Effector memory CD8-positive, alpha-beta T cell (primary cell): ENCODE measurements around the gene PSME2.
"Not testable (repeated sequence)": the region's sequence is repeated elsewhere in the genome, so short reads cannot be mapped to it uniquely, and the experiment has no call there.

Source experiments
- ATAC-seq: fragments of 150-1000 bp; cut with Tn5 transposase; replicated peaks from 2 replicates; pipeline ENCODE4 v1.10.0; 2021; ENCODE audit warnings: mild to moderate bottlenecking, moderate library complexity
- DNase-seq, 3 experiments: peaks; one replicate each; pipeline ENCODE4 v3.0.0; 2021
- H3K27ac Mint-ChIP-seq, 2 donors: one replicate each; pipeline ENCODE4 v1.8.0; 2022; ENCODE audit warnings: mild to moderate bottlenecking in 2 of 2, mixed read lengths in 2 of 2, moderate library complexity in 2 of 2
- H3K27me3 Mint-ChIP-seq, 2 donors: one replicate each; pipeline ENCODE4 v1.8.0; 2022; ENCODE audit warnings: mixed read lengths in 2 of 2
- H3K36me3 Mint-ChIP-seq: one replicate; pipeline ENCODE4 v1.8.0; 2022; ENCODE audit warnings: mild to moderate bottlenecking, moderate library complexity, mixed read lengths; ENCODE audit not compliant: insufficient read depth
- H3K4me1 Mint-ChIP-seq, 2 donors: one replicate each; pipeline ENCODE4 v1.8.0; 2022; ENCODE audit warnings: low read depth in 2 of 2, mixed read lengths in 2 of 2
- H3K4me3 Mint-ChIP-seq, 2 donors: one replicate each; pipeline ENCODE4 v1.8.0; 2022; ENCODE audit warnings: mild to moderate bottlenecking in 2 of 2, mixed read lengths in 2 of 2, moderate library complexity in 2 of 2
- H3K9me3 Mint-ChIP-seq, 2 donors: one replicate each; pipeline ENCODE4 v1.8.0; 2022; ENCODE audit warnings: mixed read lengths in 2 of 2

PSME2 gene

DNA sequence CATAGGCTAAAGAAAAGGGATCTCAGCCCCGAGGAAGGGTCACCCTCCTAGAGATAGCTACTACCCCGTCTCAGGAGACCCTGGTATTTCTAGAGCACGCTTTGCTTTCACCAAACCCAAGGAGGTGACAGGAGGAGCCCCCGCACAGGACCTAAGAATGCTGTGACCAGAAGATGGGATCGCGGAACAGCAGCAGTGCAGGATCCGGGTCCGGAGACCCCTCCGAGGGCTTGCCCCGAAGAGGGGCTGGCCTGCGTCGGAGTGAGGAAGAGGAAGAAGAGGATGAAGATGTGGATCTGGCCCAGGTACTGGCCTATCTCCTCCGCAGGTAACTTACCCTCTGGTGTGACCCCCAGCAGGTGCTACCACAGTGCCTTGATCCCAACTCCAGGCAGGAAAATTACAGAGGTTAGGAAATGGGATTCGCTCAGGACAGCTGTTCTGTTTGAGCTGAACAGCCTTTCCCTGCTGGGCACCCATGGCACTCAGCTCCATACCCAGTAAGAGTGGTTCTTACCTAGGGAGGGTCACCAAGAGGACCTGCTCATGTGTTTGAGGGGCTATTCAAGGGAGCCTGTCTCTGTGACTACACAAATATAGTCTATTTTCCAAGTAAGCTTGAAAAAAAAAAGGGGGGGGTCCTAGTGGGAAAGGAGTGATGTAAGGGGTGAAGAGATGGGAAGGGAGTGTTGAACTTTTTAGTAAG is 30.8 kb downstream of the PSME2 start:
- Mint-ChIP-seq H3K27me3 (no peaks in the 10 kb centered on the region), H3K9me3 (no peaks in the 10 kb centered on the region), H3K4me1 (peaks cover 19 to 22% of the 10 kb centered on the region in 2 donors), H3K4me3 (peak overlapping the region; percentile 94 to 99), H3K36me3 (peaks cover 65% of the 10 kb centered on the region), H3K27ac (peak overlapping the region; percentile 99)
- DNase-seq (no peak), ATAC-seq (no peak)

GRCh38 chr14:24114532-24115421 is 31.6 kb downstream of the PSME2 start, which contains the start of the genes DCAF11 and NRL:
Gene DCAF11, plus strand, starts transcription at chr14:24114777. Its CDS starts 818 bp downstream, at chr14:24115595.
Gene NRL, minus strand, starts transcription at chr14:24114949. Its CDS starts 32,101 bp downstream, at chr14:24082848.
- peaks cover 59% of the 10 kb centered on the region for H3K36me3 Mint-ChIP-seq
- peaks cover 19 to 22% of the 10 kb centered on the region in 2 donors for H3K4me1 Mint-ChIP-seq
- peak within 1 kb of the TSS; percentile 94 to 99 for H3K4me3 Mint-ChIP-seq
- peak within 1 kb of the TSS; percentile 99 for H3K27ac Mint-ChIP-seq
- ATAC-seq (peak; percentile 82), DNase-seq (peak; percentile 98)
- H3K9me3 Mint-ChIP-seq = no peaks in the 10 kb centered on the region
- H3K27me3 Mint-ChIP-seq = no peaks in the 10 kb centered on the region

DNA sequence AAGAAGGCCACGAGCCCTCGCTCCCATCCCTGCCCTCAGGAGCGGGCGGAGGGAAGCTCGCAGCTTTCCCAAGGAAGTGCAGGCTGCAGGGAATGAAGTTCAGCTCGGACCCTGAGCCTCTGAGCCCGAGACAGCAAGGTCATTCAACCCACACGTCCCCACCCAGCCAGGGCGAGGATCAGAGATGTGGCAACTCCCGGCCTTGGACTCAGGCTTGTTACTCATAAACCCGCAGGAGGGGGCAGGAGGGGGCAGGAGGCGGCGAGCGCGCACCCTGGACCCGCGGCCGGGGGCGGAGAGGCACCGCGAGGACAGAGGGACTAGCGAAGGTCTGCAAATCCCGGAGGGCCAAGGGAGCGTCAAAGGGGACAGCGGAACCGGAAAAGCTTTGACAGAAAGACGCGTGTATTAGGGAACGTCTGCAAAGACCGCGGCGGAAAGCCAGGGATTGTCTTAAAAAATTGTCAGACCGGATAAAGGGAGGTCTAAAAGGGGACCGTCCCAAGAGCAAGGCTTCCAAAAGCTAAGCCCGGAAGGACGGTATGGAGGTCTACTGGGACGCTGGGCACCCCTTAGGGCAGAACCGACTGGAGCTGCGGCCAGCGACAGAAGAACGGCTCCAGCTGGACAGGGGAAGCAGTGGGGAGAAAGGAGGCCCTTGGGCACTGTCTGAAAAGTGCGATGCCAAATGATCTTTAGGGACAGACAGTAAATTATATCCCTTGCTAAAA is 32.4 kb downstream of the PSME2 start:
- Mint-ChIP-seq H3K9me3 (no peaks in the 10 kb centered on the region), H3K27ac (peak overlapping the region; percentile 99), H3K4me3 (peak overlapping the region; percentile 94 to 99), H3K36me3 (peaks cover 51% of the 10 kb centered on the region), H3K4me1 (peaks cover 21 to 23% of the 10 kb centered on the region in 2 donors), H3K27me3 (no peaks in the 10 kb centered on the region)
- DNase-seq = peak in 2 of 3 experiments; percentile 70 to 73
- ATAC-seq = peak; percentile 31

- Mint-ChIP-seq H3K27me3 (no peaks in the 10 kb centered on the region), H3K9me3 (no peaks in the 10 kb centered on the region), H3K4me1 (peaks cover 26 to 27% of the 10 kb centered on the region in 2 donors), H3K36me3 (peaks cover 45% of the 10 kb centered on the region), H3K4me3 (peak overlapping the region; percentile 94 to 99), H3K27ac (peak overlapping the region; percentile 99)
- ATAC-seq (no peak), DNase-seq (no peak)
Measured at GRCh38 chr14:24113379-24113800, 33.0 kb downstream of the PSME2 start.

- no peaks in the 10 kb centered on the region for H3K9me3 Mint-ChIP-seq
- no peak for ATAC-seq
- peaks cover 20% of the 10 kb centered on the region for H3K36me3 Mint-ChIP-seq
- H3K27ac Mint-ChIP-seq = no peak overlapping the region
- peaks cover 14 to 16% of the 10 kb centered on the region in 2 donors for H3K4me1 Mint-ChIP-seq
- no peak for DNase-seq
- no peaks in the 10 kb centered on the region for H3K27me3 Mint-ChIP-seq
- no peak overlapping the region for H3K4me3 Mint-ChIP-seq
Measured at GRCh38 chr14:24110523-24110922, 35.9 kb downstream of the PSME2 start.

GRCh38 chr14:24110060-24110459 is 36.4 kb downstream of the PSME2 start:
- Mint-ChIP-seq H3K9me3 (no peaks in the 10 kb centered on the region), H3K27me3 (no peaks in the 10 kb centered on the region), H3K27ac (no peak overlapping the region), H3K36me3 (peaks cover 16% of the 10 kb centered on the region), H3K4me3 (no peak overlapping the region), H3K4me1 (peaks cover 9 to 12% of the 10 kb centered on the region in 2 donors)
- no peak for DNase-seq
- ATAC-seq = no peak

DNA sequence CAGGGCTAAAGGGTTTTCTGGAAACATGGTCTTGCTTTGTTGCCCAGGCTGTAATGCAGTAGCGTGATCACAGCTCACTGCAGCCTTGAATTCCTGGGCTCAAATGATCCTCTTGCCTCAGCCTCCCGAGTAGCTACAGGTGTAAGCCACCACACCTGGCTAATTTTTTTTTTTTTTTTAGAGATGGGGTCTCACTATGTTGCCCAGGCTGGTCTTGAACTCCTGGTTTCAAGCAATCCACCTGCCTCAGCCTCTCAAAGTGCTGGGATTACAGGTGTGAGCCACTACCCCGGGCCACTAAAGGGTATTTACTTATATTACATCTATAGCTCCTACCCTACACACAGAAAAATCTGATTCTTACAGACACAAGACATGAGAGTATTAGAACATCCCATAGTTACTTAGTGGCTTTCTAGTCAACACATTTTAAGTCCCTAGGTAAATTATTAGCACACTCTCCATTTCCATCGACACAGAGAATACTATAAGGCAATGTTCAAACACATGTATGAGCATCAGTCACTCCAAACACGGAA is 38.0 kb downstream of the PSME2 start:
- Mint-ChIP-seq H3K4me1 (peaks cover 6 to 11% of the 10 kb centered on the region in 2 donors), H3K27me3 (no peaks in the 10 kb centered on the region), H3K4me3 (no peak overlapping the region), H3K36me3 (no peaks in the 10 kb centered on the region), H3K27ac (peak overlapping the region; percentile 90 to 92), H3K9me3 (no peaks in the 10 kb centered on the region)
- ATAC-seq = no peak
- DNase-seq = no peak

GRCh38 chr14:24106672-24107271 is 39.6 kb downstream of the PSME2 start:
- no peaks in the 10 kb centered on the region for H3K36me3 Mint-ChIP-seq
- peaks cover 6 to 11% of the 10 kb centered on the region in 2 donors for H3K4me1 Mint-ChIP-seq
- no peak for DNase-seq
- no peak for ATAC-seq
- H3K9me3 Mint-ChIP-seq = no peaks in the 10 kb centered on the region
- H3K27me3 Mint-ChIP-seq = no peaks in the 10 kb centered on the region
- no peak overlapping the region for H3K4me3 Mint-ChIP-seq
- no peak overlapping the region for H3K27ac Mint-ChIP-seq

DNA sequence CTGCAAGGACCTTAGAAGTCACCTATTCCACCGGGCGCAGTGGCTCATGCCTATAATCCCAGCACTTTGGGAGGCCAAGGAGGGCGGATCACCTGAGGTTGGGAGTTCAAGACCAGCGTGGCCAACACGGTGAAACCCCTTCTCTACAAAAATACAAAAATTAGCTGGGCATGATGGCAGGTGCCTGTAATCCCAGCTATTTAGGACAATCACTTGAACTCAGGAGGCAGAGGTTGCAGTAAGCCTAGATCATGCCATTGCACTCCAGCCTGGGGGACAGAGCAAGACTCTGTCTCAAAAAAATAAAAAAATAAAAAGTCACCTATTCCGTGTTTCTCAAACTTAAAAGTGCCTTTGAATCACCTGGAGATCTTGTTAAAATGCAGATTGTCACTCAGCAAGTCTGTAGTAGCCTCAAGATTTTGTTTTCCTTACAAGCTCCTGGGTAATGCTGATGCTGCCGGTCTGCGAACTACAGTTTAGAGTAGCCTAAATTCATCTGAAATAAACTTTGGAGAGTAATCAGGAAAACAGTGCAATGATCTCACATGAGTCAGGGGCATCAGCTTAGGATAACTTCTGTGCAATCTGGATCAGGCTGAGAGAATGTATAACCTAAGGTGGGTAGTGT is 40.7 kb downstream of the PSME2 start:
- ATAC-seq, DNase-seq, H3K27me3 Mint-ChIP-seq, H3K9me3 Mint-ChIP-seq, H3K27ac Mint-ChIP-seq, H3K4me3 Mint-ChIP-seq, H3K36me3 Mint-ChIP-seq: not testable (repeated sequence)
- H3K4me1 Mint-ChIP-seq = peaks cover 6 to 11% of the 10 kb centered on the region in 2 donors

- no peak overlapping the region for H3K4me3 Mint-ChIP-seq
- peaks cover 11% of the 10 kb centered on the region for H3K36me3 Mint-ChIP-seq
- ATAC-seq = no peak
- no peak for DNase-seq
- peaks cover under 1 to 4% of the 10 kb centered on the region in 2 donors for H3K4me1 Mint-ChIP-seq
- peak overlapping the region in 1 of 2 donors; percentile 2 for H3K27ac Mint-ChIP-seq
- no peaks in the 10 kb centered on the region for H3K9me3 Mint-ChIP-seq
- H3K27me3 Mint-ChIP-seq = no peaks in the 10 kb centered on the region
Measured at GRCh38 chr14:24103451-24103850, 43.0 kb downstream of the PSME2 start.

DNA sequence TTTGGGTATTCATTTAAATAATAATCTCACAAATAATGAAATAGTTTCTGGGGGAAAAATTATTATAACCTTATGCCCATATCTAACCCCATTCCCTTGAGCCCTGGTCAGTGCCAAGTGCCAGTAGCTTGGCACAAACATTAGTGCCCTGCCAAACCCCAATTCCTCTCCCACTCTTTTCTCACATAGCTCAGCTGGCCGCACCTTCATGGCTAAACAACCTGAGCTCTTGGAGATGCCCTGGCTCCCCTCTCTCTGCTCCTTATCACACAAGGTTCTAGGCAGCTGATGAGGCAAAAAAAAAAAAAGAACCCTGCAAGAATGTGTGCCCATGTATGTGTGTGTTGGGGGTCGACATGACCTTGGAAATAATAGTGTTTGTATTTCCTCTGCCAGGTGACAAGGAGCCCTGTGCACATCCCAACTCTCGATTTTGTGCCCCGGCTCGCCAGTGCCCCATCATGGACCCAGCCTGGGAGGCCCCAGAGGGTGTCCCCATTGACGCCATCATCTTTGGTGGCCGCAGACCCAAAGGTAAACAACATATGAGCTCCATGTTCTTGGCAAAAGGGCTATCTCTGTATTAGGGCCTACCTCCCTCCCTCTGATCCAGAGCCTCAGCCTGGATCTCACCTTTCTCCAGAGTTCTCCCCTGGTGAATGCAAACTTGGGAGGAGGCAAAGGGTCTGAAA is 43.9 kb downstream of the PSME2 start:
- no peak overlapping the region for H3K4me3 Mint-ChIP-seq
- peak overlapping the region in 1 of 2 donors; percentile 2 for H3K27ac Mint-ChIP-seq
- no peaks in the 10 kb centered on the region for H3K9me3 Mint-ChIP-seq
- DNase-seq (no peak), ATAC-seq (no peak)
- H3K4me1 Mint-ChIP-seq = no peaks in the 10 kb centered on the region
- peaks cover 11% of the 10 kb centered on the region for H3K36me3 Mint-ChIP-seq
- no peaks in the 10 kb centered on the region for H3K27me3 Mint-ChIP-seq

DNA sequence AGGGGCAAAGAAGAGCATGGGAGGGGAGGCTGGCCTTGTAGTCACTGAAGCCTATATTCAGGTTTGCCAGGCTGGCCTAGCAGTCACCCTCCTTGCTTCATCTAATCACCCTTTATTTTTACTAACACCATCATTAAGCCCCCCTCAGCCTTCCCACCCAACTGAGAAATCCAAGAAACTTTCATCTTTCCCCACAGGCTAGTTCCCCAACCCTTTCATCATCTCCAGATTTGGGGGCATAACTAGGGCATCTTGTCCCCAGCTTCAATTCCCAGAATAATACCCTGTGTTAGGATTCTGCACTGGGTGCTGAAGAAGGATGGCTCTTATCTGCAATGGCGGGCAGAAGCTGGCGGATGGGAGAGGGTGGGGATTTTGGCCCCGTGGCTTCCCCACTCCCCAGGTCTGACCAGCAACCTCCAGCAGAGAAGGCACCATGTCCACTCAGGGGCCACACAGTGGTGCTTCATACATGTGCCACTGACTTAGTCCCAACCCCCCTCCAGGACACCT is 45.4 kb downstream of the PSME2 start:
- ATAC-seq (no peak), DNase-seq (no peak)
- Mint-ChIP-seq H3K36me3 (peaks cover 11% of the 10 kb centered on the region), H3K4me1 (peaks cover 0 to 4% of the 10 kb centered on the region in 2 donors), H3K27ac (peak overlapping the region in 1 of 2 donors; percentile 4), H3K9me3 (no peaks in the 10 kb centered on the region), H3K27me3 (no peaks in the 10 kb centered on the region), H3K4me3 (no peak overlapping the region)
